SH-SY5Y (cell line): ENCODE data around the gene SEMA3D.

Experiments
- GATA2 ChIP-seq: IDR thresholded peaks from 2 replicates; pipeline ENCODE4 v1.6.1; 2011; ENCODE audit warnings: mild to moderate bottlenecking, low read depth, low read length
- GATA3 ChIP-seq: IDR thresholded peaks from 2 replicates; pipeline ENCODE4 v1.6.1; 2011; ENCODE audit warnings: low read depth, mild to moderate bottlenecking, low read length, moderate library complexity

DNA sequence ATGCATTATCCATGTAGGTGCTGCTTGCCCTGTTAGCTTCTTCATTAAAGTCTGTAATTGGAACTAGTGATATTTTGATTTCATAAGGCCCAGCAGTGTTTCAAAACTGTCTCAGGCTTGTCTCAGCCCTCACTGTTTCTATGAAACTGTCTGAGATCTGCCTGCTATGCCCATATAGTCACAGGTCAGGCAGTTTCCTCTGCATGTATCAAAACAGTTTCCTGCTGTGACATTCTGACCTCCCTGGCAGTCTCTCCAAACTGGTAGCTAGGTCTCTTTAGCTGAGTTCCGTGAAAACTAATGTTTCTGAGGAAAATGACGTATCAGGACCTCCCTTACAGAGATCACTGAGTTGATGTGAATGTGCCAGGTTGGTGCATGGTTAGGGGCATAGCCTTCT, 18.9 kb upstream of the SEMA3D start:
- TF ChIP-seq GATA3 (no peak), GATA2 (no peak)
